Glutamatergic neuron (in vitro differentiated cells): Measurements from ENCODE around the gene LRCH1. TPM values are rescaled to one million over a fixed set of nuclear protein-coding genes. Genes with fewer than 3 reads are reported as not detected.

Experiments used
- DNase-seq: peaks from one replicate; pipeline ENCODE4 v3.0.0; 2022
- H3K27ac Mint-ChIP-seq: one replicate; pipeline ENCODE4 v1.8.0; 2020; ENCODE audit warnings: mild to moderate bottlenecking, mixed read lengths, inconsistent platforms; ENCODE audit not compliant: unreplicated experiment
- H3K27me3 Mint-ChIP-seq: one replicate; pipeline ENCODE4 v1.8.0; 2020; ENCODE audit warnings: mild to moderate bottlenecking, moderate library complexity, mixed read lengths, inconsistent platforms; ENCODE audit not compliant: unreplicated experiment
- H3K36me3 Mint-ChIP-seq: one replicate; pipeline ENCODE4 v1.8.0; 2020; ENCODE audit warnings: mild to moderate bottlenecking, mixed read lengths, inconsistent platforms; ENCODE audit not compliant: unreplicated experiment
- H3K4me1 Mint-ChIP-seq: one replicate; pipeline ENCODE4 v1.8.0; 2020; ENCODE audit warnings: mild to moderate bottlenecking, low read depth, mixed read lengths, inconsistent platforms; ENCODE audit not compliant: unreplicated experiment
- H3K4me3 Mint-ChIP-seq: one replicate; pipeline ENCODE4 v1.8.0; 2020; ENCODE audit warnings: mild to moderate bottlenecking, mixed read lengths, inconsistent platforms; ENCODE audit not compliant: unreplicated experiment
- H3K9me3 Mint-ChIP-seq: one replicate; pipeline ENCODE4 v1.8.0; 2020; ENCODE audit warnings: mild to moderate bottlenecking, moderate library complexity, mixed read lengths, inconsistent platforms; ENCODE audit not compliant: unreplicated experiment
- CTCF ChIP-seq: fragments of 200-600 bp; sonication (generic); IDR thresholded peaks from one replicate; pipeline ENCODE4 v1.5.0; 2021; ENCODE audit not compliant: partially characterized antibody, unreplicated experiment
- total RNA-seq: library from RNA; stranded (reverse); fragmentation: NEBNext Ultra II Directional; extraction: Animal tissue kit (Norgen Biotek cat#: 25700); gene quantifications from one replicate; pipeline ENCODE4 v1.2.1, GENCODE V29; 2021; ENCODE audit not compliant: unreplicated experiment

The LRCH1 gene
- total RNA-seq, 1 donor from 2014 or later, result 40.6 TPM

- H3K36me3 Mint-ChIP-seq, result peaks cover 6% of the 10 kb centered on the region
- H3K4me1 Mint-ChIP-seq, result no peaks in the 10 kb centered on the region
- no peak overlapping the region for H3K27ac Mint-ChIP-seq
- peaks cover 2% of the 10 kb centered on the region for H3K27me3 Mint-ChIP-seq
- no peak overlapping the region for H3K4me3 Mint-ChIP-seq
- peak; percentile 69 for TF ChIP-seq CTCF
- H3K9me3 Mint-ChIP-seq, result peaks cover 4% of the 10 kb centered on the region
- DNase-seq, result peak; percentile 50
Observed at GRCh38 chr13:46721054-46721453, 168.1 kb downstream of the LRCH1 start.

GRCh38 chr13:46726347-46726746 is 173.4 kb downstream of the LRCH1 start:
- Mint-ChIP-seq H3K27ac (no peak overlapping the region), H3K36me3 (peaks cover 6% of the 10 kb centered on the region), H3K4me3 (no peak overlapping the region), H3K27me3 (peaks cover 4% of the 10 kb centered on the region), H3K4me1 (no peaks in the 10 kb centered on the region), H3K9me3 (peaks cover 4% of the 10 kb centered on the region)
- TF ChIP-seq CTCF, result no peak
- no peak for DNase-seq

- Mint-ChIP-seq H3K4me1 (no peaks in the 10 kb centered on the region), H3K27ac (no peak overlapping the region), H3K4me3 (no peak overlapping the region), H3K27me3 (peaks cover 4% of the 10 kb centered on the region), H3K36me3 (peaks cover 9% of the 10 kb centered on the region), H3K9me3 (no peaks in the 10 kb centered on the region)
- TF ChIP-seq CTCF, result peak; percentile 16
- DNase-seq, result no peak
Observed at GRCh38 chr13:46728777-46729176, 175.8 kb downstream of the LRCH1 start.

- H3K9me3 Mint-ChIP-seq, result no peaks in the 10 kb centered on the region
- no peak for DNase-seq
- H3K4me1 Mint-ChIP-seq, result peaks cover 4% of the 10 kb centered on the region
- H3K36me3 Mint-ChIP-seq, result peaks cover 4% of the 10 kb centered on the region
- H3K27me3 Mint-ChIP-seq, result peaks cover 2% of the 10 kb centered on the region
- TF ChIP-seq CTCF, result no peak
- H3K27ac Mint-ChIP-seq, result no peak overlapping the region
- no peak overlapping the region for H3K4me3 Mint-ChIP-seq
Observed at GRCh38 chr13:46731535-46731934, 178.6 kb downstream of the LRCH1 start.

GRCh38 chr13:46735425-46735824 is 182.5 kb downstream of the LRCH1 start:
- Mint-ChIP-seq H3K27me3 (no peaks in the 10 kb centered on the region), H3K4me3 (no peak overlapping the region), H3K4me1 (peaks cover 15% of the 10 kb centered on the region), H3K9me3 (no peaks in the 10 kb centered on the region), H3K27ac (no peak overlapping the region), H3K36me3 (peaks cover 4% of the 10 kb centered on the region)
- no peak for DNase-seq
- no peak for TF ChIP-seq CTCF
